DOHH2 (cell line): ENCODE results near the gene ETHE1.
A peak's percentile ranks its signal among the peaks of the same experiment; 100 is the strongest.

Experiments used
- H3F3A ChIP-seq: fragments of 200-600 bp; sonication (generic), shearing (Covaris generic); 2 replicates; pipeline ENCODE4 v1.6.0; 2016; ENCODE audit warnings: antibody characterized with exemption, mild to moderate bottlenecking; ENCODE audit not compliant: control insufficient read depth, insufficient read depth
- H3K27ac ChIP-seq: fragments of 200-600 bp; sonication (generic); 2 replicates; pipeline ENCODE4 v1.5.1; 2014; ENCODE audit warnings: low read depth, mild to moderate bottlenecking, low read length, moderate library complexity
- H3K27me3 ChIP-seq: fragments of 200-600 bp; sonication (generic); 2 replicates; pipeline ENCODE4 v1.6.1; 2014; ENCODE audit warnings: mild to moderate bottlenecking, low read length, mixed read lengths; ENCODE audit not compliant: control insufficient read depth
- H3K36me3 ChIP-seq: fragments of 200-600 bp; sonication (generic); 2 replicates; pipeline ENCODE4 v1.6.1; 2014; ENCODE audit warnings: mild to moderate bottlenecking, low read length, moderate library complexity, mixed read lengths; ENCODE audit not compliant: control insufficient read depth
- H3K4me1 ChIP-seq: fragments of 200-600 bp; sonication (generic); 2 replicates; pipeline ENCODE4 v1.6.1; 2014; ENCODE audit warnings: mild to moderate bottlenecking, low read length, mixed read lengths; ENCODE audit not compliant: control insufficient read depth
- H3K4me2 ChIP-seq: fragments of 200-600 bp; sonication (generic); 2 replicates; pipeline ENCODE4 v1.6.0; 2014; ENCODE audit warnings: mild to moderate bottlenecking, low read length, moderate library complexity
- H3K4me3 ChIP-seq: fragments of 200-600 bp; sonication (generic); 2 replicates; pipeline ENCODE4 v1.5.1; 2014; ENCODE audit warnings: mild to moderate bottlenecking, low read length, mixed read lengths
- H3K79me2 ChIP-seq: fragments of 200-600 bp; sonication (generic); 2 replicates; pipeline ENCODE4 v1.6.1; 2014; ENCODE audit warnings: mild to moderate bottlenecking, low read length, mixed read lengths; ENCODE audit not compliant: control insufficient read depth
- H3K9me2 ChIP-seq: fragments of 200-600 bp; sonication (generic); replicated peaks from 2 replicates; pipeline ENCODE4 v1.6.1; 2014; ENCODE audit warnings: mild to moderate bottlenecking, low read length, mixed read lengths; ENCODE audit not compliant: control insufficient read depth
- H3K9me3 ChIP-seq: fragments of 200-600 bp; sonication (generic); 2 replicates; pipeline ENCODE4 v1.6.1; 2014; ENCODE audit warnings: antibody characterized with exemption, low read length, mixed read lengths; ENCODE audit not compliant: control insufficient read depth, insufficient read depth
- H4K20me1 ChIP-seq: fragments of 200-600 bp; sonication (generic); 2 replicates; pipeline ENCODE4 v1.6.0; 2014; ENCODE audit warnings: low read depth, mild to moderate bottlenecking, antibody characterized with exemption, low read length, moderate library complexity; ENCODE audit not compliant: control insufficient read depth, insufficient read depth
- CTCF ChIP-seq: fragments of 200-600 bp; sonication (generic); IDR thresholded peaks from one replicate; pipeline ENCODE4 v1.5.1; 2014; ENCODE audit warnings: antibody characterized with exemption, mild to moderate bottlenecking, low read depth, low read length; ENCODE audit not compliant: poor library complexity, severe bottlenecking
- EZH2phosphoT487 ChIP-seq: fragments of 200-600 bp; sonication (generic); IDR thresholded peaks from 2 replicates; pipeline ENCODE4 v1.6.1; 2017; ENCODE audit warnings: borderline replicate concordance, mild to moderate bottlenecking, antibody characterized with exemption, low read length, moderate library complexity, mixed read lengths

Gene ETHE1

GRCh38 chr19:43463381-43464133 is 63.4 kb downstream of the ETHE1 start:
- Histone ChIP-seq H3K9me3 (no peaks in the 10 kb centered on the region; the same call in 1 of the 2 replicates), H3K9me2 (no peaks in the 10 kb centered on the region), H3K4me3 (peak overlapping the region; percentile 69), H3K4me2 (peak overlapping the region; percentile 59), H3K27me3 (no peaks in the 10 kb centered on the region), H3K4me1 (peaks cover 7% of the 10 kb centered on the region), H4K20me1 (no peaks in the 10 kb centered on the region), H3K27ac (no peak overlapping the region), H3F3A (no peaks in the 10 kb centered on the region), H3K79me2 (no peaks in the 10 kb centered on the region), H3K36me3 (no peaks in the 10 kb centered on the region)
- TF ChIP-seq EZH2phosphoT487, result no peak
- TF ChIP-seq CTCF, result no peak

DNA sequence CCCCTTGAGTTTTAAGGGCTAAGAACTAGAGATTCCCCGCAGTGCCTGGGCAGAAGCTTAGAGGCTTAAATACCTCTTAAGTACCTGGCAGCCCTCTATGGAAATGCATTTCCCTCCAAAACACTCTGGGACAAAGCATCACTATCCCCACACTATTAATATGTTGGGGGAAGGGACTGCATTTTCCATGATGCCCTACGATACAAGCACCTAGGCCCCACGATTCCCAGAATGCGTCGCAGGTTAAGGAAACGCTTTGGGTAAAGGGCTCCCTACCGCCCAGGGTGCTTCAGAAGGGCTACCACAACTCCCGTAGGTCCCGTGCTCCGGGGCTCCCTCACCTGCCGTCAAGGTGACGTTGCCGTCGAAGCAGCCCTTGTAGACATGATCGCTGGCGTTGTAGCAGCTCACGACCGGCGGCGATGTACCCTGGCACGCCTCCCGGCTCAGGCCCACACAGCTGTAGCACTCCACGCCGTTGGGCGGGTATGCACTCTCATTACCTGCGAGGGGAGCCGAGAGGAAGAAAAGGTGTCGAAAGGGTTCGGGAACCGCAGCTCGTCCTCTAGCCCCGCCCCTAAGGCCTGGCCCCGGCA is 64.1 kb downstream of the ETHE1 start:
- H3K79me2 ChIP-seq, result no peaks in the 10 kb centered on the region
- no peak for TF ChIP-seq EZH2phosphoT487
- no peak for TF ChIP-seq CTCF
- H4K20me1 ChIP-seq, result no peaks in the 10 kb centered on the region
- no peaks in the 10 kb centered on the region for H3F3A ChIP-seq
- no peaks in the 10 kb centered on the region; the same call in 1 of the 2 replicates for H3K9me3 ChIP-seq
- H3K9me2 ChIP-seq, result no peaks in the 10 kb centered on the region
- H3K27ac ChIP-seq, result no peak overlapping the region
- no peaks in the 10 kb centered on the region for H3K36me3 ChIP-seq
- peak overlapping the region; percentile 69 for H3K4me3 ChIP-seq
- H3K4me2 ChIP-seq, result peak overlapping the region; percentile 59; the same call in 1 of the 2 replicates
- peaks cover 7% of the 10 kb centered on the region for H3K4me1 ChIP-seq
- H3K27me3 ChIP-seq, result no peaks in the 10 kb centered on the region

DNA sequence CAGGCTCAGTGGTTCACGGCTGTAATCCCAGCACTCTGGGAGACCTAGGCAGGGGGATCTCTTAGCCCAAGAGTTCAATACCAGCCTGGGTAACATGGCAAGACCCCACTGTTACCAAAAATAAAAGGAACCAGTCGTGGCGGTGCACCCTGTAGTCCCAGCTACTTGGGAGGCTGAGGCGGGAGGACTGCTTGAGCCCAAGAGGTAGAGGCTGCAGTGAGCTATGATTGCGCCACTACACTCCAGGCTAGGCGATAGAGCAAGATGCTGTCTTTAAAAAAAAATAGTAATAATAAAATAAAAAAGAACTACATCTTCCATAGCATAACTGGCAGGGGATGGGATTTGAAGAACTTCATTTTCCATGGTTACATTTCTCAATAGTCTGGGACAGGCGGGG is 64.6 kb downstream of the ETHE1 start:
- Histone ChIP-seq H3K27me3 (no peaks in the 10 kb centered on the region), H3K9me3 (no peaks in the 10 kb centered on the region; the same call in 1 of the 2 replicates), H3K9me2 (no peaks in the 10 kb centered on the region), H3F3A (no peaks in the 10 kb centered on the region), H3K4me2 (no peak overlapping the region), H3K36me3 (no peaks in the 10 kb centered on the region), H3K4me3 (no peak overlapping the region), H3K27ac (no peak overlapping the region), H4K20me1 (no peaks in the 10 kb centered on the region), H3K79me2 (no peaks in the 10 kb centered on the region), H3K4me1 (peaks cover 7% of the 10 kb centered on the region)
- TF ChIP-seq EZH2phosphoT487 (no peak), CTCF (no peak)
